Endodermal cell (in vitro differentiated cells): ENCODE measurements around the gene EPB41. TPM values are rescaled to one million over a fixed set of nuclear protein-coding genes. Genes with fewer than 3 reads are reported as not detected.

Experiments used
- DNase-seq: peaks from one replicate; pipeline ENCODE4 v3.0.0-alpha.2; 2017
- H3K27ac ChIP-seq: 2 replicates; pipeline ENCODE4 v1.5.1; 2013; ENCODE audit warnings: mild to moderate bottlenecking, low read depth, low read length, moderate library complexity
- H3K27me3 ChIP-seq: 2 replicates; pipeline ENCODE4 v1.6.1; 2013; ENCODE audit warnings: mild to moderate bottlenecking, low read length, moderate library complexity; ENCODE audit not compliant: insufficient read depth, control insufficient read depth, poor library complexity, severe bottlenecking
- H3K36me3 ChIP-seq: 2 replicates; pipeline ENCODE4 v1.7.0; 2013; ENCODE audit warnings: mild to moderate bottlenecking, low read length, moderate library complexity; ENCODE audit not compliant: control insufficient read depth, insufficient read depth
- H3K4me1 ChIP-seq: one replicate; pipeline ENCODE4 v1.7.0; 2013; ENCODE audit warnings: low read length; ENCODE audit not compliant: control insufficient read depth, insufficient read depth
- H3K4me3 ChIP-seq: 2 replicates; pipeline ENCODE4 v1.5.1; 2013; ENCODE audit warnings: mild to moderate bottlenecking, low read length, moderate library complexity
- H3K9ac ChIP-seq: 2 replicates; pipeline ENCODE4 v1.6.1; 2013; ENCODE audit warnings: mild to moderate bottlenecking, low read length, moderate library complexity; ENCODE audit not compliant: poor library complexity, severe bottlenecking; ENCODE audit errors: extremely low read depth
- H3K9me3 ChIP-seq: 2 replicates; pipeline ENCODE4 v1.6.1; 2013; ENCODE audit warnings: mild to moderate bottlenecking, low read length, moderate library complexity; ENCODE audit not compliant: control insufficient read depth
- H3K27ac Mint-ChIP-seq: 2 replicates; pipeline ENCODE4 v1.8.0; 2020; ENCODE audit warnings: mixed read lengths
- H3K27me3 Mint-ChIP-seq: 2 replicates; pipeline ENCODE4 v1.8.0; 2021; ENCODE audit warnings: mild to moderate bottlenecking, mixed read lengths; ENCODE audit not compliant: insufficient read depth
- H3K36me3 Mint-ChIP-seq: 2 replicates; pipeline ENCODE4 v1.8.0; 2020; ENCODE audit warnings: low read depth, mixed read lengths
- H3K4me1 Mint-ChIP-seq: 2 replicates; pipeline ENCODE4 v1.8.0; 2020; ENCODE audit warnings: mixed read lengths
- H3K4me3 Mint-ChIP-seq: 2 replicates; pipeline ENCODE4 v1.8.0; 2020; ENCODE audit warnings: mild to moderate bottlenecking, moderate library complexity, mixed read lengths
- H3K9me3 Mint-ChIP-seq: 2 replicates; pipeline ENCODE4 v1.8.0; 2020; ENCODE audit warnings: mild to moderate bottlenecking, mixed read lengths
- WGBS, 2 experiments: methylation state at CpG; one replicate each; pipeline versions ENCODE4 v1.1.5 to v1.1.7; 2013; ENCODE audit warnings: missing lambda C conversion rate in 2 of 2, mixed read lengths in 1 of 2; ENCODE audit not compliant: insufficient coverage in 1 of 2, insufficient read length in 1 of 2; 5-methylcytosine and 5-hydroxymethylcytosine counted together
- total RNA-seq, 2 donors: library from RNA; stranded (reverse); fragmentation: NEBNext Ultra II Directional in 1 of 2; extraction: Animal tissue kit (Norgen Biotek cat#: 25700) in 1 of 2; gene quantifications; 2 replicates in 1 of 2; 3 replicates in 1 of 2; pipeline ENCODE4 v1.2.1, GENCODE V29; 2021
- TF ChIP-seq, protein P1 (sequence below): fragments of 200-600 bp; sonication (generic); conservative IDR thresholded peaks from 2 replicates; pipeline ENCODE4 v1.5.0; 2021; ENCODE audit warnings: antibody characterized with exemption, mild to moderate bottlenecking

The EPB41 gene
- total RNA-seq, 2 donors from 2014 or later, result 60.3 to 91.0 TPM

DNA sequence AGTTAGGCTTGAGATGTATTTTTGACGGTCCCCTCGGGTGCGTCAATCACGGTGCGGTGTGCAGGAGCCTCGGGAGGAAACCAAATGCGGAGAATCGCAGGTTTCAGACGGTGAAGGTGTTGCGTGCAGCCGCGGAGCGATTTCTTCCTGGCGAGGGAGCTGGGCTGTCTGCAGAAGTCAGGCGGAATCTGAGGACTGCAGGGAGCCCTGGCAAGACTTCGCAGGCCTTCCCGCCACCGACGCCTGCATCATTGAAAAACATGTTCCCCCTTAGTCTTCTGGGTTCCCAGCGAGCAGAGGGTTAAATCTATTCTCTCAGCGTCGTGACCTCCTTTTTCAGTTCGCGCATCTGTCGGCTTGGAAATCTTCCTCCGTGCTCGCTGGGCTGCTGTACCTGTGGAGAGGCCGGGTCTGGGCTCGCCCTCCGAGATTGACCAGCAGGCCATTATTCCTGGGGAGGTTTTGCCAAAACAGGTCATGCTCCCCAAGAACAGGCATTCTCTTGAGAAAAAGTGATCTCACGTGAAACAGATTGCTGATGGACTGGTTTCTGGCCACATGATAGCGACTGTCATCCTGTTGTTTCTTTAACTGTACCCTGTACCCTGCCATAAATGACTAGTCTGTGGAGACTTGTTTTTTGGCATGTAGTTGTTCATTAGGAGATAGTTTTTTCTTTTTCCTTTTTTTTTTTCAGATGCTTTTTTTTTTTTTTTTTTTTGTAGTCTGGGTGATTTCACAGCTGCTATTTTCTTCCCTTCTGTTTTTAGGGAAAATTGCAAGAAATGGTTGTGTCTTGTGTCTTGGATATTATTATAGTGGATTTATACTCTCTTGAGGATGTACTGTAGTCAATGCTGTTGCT, 894 bp downstream of the EPB41 start:
- no peaks in the 10 kb centered on the region for H3K36me3 ChIP-seq
- DNase-seq, result peak; percentile 82
- no peaks in the 10 kb centered on the region for H3K9me3 ChIP-seq
- no peaks in the 10 kb centered on the region for H3K27me3 Mint-ChIP-seq
- H3K27ac ChIP-seq, result peak overlapping the region; percentile 98
- peak overlapping the region; percentile 79 for H3K4me3 ChIP-seq
- peak overlapping the region; percentile 82 for H3K9ac ChIP-seq
- peaks cover 4% of the 10 kb centered on the region for H3K4me1 ChIP-seq
- H3K4me1 Mint-ChIP-seq, result peaks cover 23% of the 10 kb centered on the region
- H3K27me3 ChIP-seq, result no peaks in the 10 kb centered on the region
- TF ChIP-seq, protein P1, sequence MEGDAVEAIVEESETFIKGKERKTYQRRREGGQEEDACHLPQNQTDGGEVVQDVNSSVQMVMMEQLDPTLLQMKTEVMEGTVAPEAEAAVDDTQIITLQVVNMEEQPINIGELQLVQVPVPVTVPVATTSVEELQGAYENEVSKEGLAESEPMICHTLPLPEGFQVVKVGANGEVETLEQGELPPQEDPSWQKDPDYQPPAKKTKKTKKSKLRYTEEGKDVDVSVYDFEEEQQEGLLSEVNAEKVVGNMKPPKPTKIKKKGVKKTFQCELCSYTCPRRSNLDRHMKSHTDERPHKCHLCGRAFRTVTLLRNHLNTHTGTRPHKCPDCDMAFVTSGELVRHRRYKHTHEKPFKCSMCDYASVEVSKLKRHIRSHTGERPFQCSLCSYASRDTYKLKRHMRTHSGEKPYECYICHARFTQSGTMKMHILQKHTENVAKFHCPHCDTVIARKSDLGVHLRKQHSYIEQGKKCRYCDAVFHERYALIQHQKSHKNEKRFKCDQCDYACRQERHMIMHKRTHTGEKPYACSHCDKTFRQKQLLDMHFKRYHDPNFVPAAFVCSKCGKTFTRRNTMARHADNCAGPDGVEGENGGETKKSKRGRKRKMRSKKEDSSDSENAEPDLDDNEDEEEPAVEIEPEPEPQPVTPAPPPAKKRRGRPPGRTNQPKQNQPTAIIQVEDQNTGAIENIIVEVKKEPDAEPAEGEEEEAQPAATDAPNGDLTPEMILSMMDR, result no peak
- H3K9me3 Mint-ChIP-seq, result no peaks in the 10 kb centered on the region
- H3K4me3 Mint-ChIP-seq, result peak overlapping the region; percentile 97
- peak overlapping the region; percentile 99 for H3K27ac Mint-ChIP-seq
- no peaks in the 10 kb centered on the region for H3K36me3 Mint-ChIP-seq
- WGBS, 2 experiments, result 1% methylated on average over 29 to 32 of the region's 32 CpGs

DNA sequence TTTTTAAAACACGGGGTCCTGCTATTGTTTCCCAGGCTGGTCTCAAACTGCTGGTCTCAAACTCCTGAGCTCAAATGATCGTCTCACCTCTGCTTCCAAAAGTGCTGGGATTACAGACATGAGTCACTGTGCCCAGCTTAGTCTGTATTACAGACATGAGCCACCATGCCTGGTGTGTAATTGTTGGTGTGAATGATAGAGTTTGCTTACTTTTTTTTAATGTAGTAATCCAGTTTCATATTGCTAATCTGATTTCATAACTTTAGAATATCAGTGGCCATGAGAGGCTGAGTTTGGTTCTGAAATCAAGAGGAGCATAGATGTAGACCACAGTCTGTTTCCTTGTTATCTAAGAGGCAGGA, 3.4 kb downstream of the EPB41 start:
- TF ChIP-seq, protein P1, result no peak
- Mint-ChIP-seq H3K27ac (no peak overlapping the region), H3K36me3 (no peaks in the 10 kb centered on the region), H3K4me3 (no peak overlapping the region), H3K9me3 (no peaks in the 10 kb centered on the region), H3K4me1 (peaks cover 23% of the 10 kb centered on the region), H3K27me3 (no peaks in the 10 kb centered on the region)
- H3K4me1 ChIP-seq, result peaks cover 4% of the 10 kb centered on the region
- 88 to 89% methylated on average over 2 of the region's 2 CpGs for WGBS, 2 experiments
- no peaks in the 10 kb centered on the region for H3K27me3 ChIP-seq
- H3K36me3 ChIP-seq, result no peaks in the 10 kb centered on the region
- no peaks in the 10 kb centered on the region for H3K9me3 ChIP-seq
- H3K4me3 ChIP-seq, result no peak overlapping the region
- no peak for DNase-seq
- H3K9ac ChIP-seq, result no peak overlapping the region
- H3K27ac ChIP-seq, result no peak overlapping the region

DNA sequence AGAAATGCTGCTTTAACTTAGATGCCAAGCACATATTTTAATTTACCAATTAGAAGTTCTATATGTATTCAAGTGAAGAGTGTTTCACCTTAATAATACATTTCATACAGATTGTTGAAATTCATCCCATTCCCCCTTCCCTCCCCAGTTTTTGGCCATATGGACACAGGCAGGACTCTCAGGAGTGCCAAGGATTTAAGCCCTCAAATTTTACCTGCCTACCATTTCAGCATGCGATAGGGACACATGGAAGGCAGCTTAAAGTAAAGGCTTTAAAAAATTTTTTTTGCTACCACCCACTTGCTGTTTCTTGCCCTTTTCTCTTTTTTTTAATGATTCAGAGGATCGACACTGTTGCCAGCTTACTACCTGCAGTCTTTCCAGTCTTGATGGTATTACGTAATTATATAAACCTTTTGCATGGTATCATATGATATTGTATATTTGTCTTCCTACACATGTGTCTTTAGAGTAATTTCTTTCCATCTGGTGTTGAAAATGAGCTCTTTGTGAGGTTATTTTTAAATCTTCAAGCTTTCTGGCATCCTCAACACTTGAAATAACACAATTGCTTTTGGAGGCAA, 7.0 kb downstream of the EPB41 start:
- H3K4me3 Mint-ChIP-seq, result no peak overlapping the region
- no peaks in the 10 kb centered on the region for H3K36me3 Mint-ChIP-seq
- Histone ChIP-seq H3K4me1 (no peaks in the 10 kb centered on the region), H3K9me3 (no peaks in the 10 kb centered on the region), H3K27me3 (no peaks in the 10 kb centered on the region), H3K4me3 (no peak overlapping the region), H3K27ac (no peak overlapping the region), H3K9ac (no peak overlapping the region), H3K36me3 (no peaks in the 10 kb centered on the region)
- H3K27me3 Mint-ChIP-seq, result no peaks in the 10 kb centered on the region
- no peak for DNase-seq
- WGBS, 2 experiments, result 80 to 100% methylated on average over 1 to 2 of the region's 3 CpGs
- TF ChIP-seq, protein P1, result no peak
- H3K4me1 Mint-ChIP-seq, result peaks cover 8% of the 10 kb centered on the region
- H3K27ac Mint-ChIP-seq, result no peak overlapping the region
- no peaks in the 10 kb centered on the region for H3K9me3 Mint-ChIP-seq
